ENCODE results near the gene BRS3. TPM values are rescaled to one million over a fixed set of nuclear protein-coding genes. Genes with fewer than 3 reads are reported as not detected.

BRS3 gene
- total and polyA plus RNA-seq, 10 of the 15 experiments (the other 5 are each of a cell fraction or from before 2014, with no cell fraction given), result not detected

GRCh38 chrX:136491832-136492231, 4.1 kb downstream of the BRS3 start:
- POLR2A ChIA-PET, result interaction anchor here (0.7 kb wide), 1 partner anchor 1779 kb away, joined by 3 read pairs; no protein-coding TSS in a partner anchor
- H3K79me2 ChIP-seq (ENCODE audit: control insufficient read depth, insufficient read depth, low read length), result no peaks in the 10 kb centered on the region
- no peaks in the 10 kb centered on the region for H3K9me3 ChIP-seq (replicated peaks; ENCODE audit: control insufficient read depth, insufficient read depth, low read length)
- SMC1A ChIA-PET (ENCODE audit: uncharacterized antibody, unreplicated experiment), result interaction anchor here (0.6 to 1.0 kb wide), 3 partner anchors 93 to 1815 kb away, joined by 3 to 4 read pairs (median 3); no protein-coding TSS in a partner anchor
- no peak overlapping the region for H2AFZ ChIP-seq (ENCODE audit: control insufficient read depth, low read depth, low read length)
- RAD21 ChIA-PET (ENCODE audit: unreplicated experiment), result no interaction called here
- CTCF ChIA-PET, result interaction anchor here (0.9 to 1.3 kb wide), 2 partner anchors 11 to 221 kb away, joined by 6 read pairs; no protein-coding TSS in a partner anchor
- H3K27me3 ChIP-seq (replicated peaks in 1 of 2; ENCODE audit: control insufficient read depth in 2 of 2, insufficient read depth in 2 of 2, low read length in 1 of 2), result no peaks in the 10 kb centered on the region; a peak in 2 of 4 replicates
- in situ Hi-C loops (cut with MboI), result loop anchor here (10.0 kb wide), 1 partner anchor 203 kb away; no protein-coding TSS in a partner anchor
- FAIRE-seq (no peak), DNase-seq (ENCODE audit: low read depth, low spot score) (no peak), ATAC-seq (no peak)
- no peaks in the 10 kb centered on the region for H3K36me3 ChIP-seq (ENCODE audit: control insufficient read depth in 2 of 2, insufficient read depth in 2 of 2, low read length in 1 of 2)
- H3K4me1 ChIP-seq (ENCODE audit: control insufficient read depth, insufficient read depth, low read length), result no peaks in the 10 kb centered on the region
- no peak for TF ChIP-seq KDM1A (IDR thresholded peaks at IDR 0.05; ENCODE audit: borderline replicate concordance)
- TF ChIP-seq RELA (IDR thresholded peaks at IDR 0.05; ENCODE audit: borderline replicate concordance, partially characterized antibody), result no peak
- no peak for TF ChIP-seq SMC3 (IDR thresholded peaks at IDR 0.05; ENCODE audit: borderline replicate concordance, low read length)
- TF ChIP-seq, protein P1, sequence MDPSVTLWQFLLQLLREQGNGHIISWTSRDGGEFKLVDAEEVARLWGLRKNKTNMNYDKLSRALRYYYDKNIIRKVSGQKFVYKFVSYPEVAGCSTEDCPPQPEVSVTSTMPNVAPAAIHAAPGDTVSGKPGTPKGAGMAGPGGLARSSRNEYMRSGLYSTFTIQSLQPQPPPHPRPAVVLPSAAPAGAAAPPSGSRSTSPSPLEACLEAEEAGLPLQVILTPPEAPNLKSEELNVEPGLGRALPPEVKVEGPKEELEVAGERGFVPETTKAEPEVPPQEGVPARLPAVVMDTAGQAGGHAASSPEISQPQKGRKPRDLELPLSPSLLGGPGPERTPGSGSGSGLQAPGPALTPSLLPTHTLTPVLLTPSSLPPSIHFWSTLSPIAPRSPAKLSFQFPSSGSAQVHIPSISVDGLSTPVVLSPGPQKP (IDR thresholded peaks at IDR 0.05; ENCODE audit: low read depth, low read length), result no peak
- TF ChIP-seq TCF3 (IDR thresholded peaks at IDR 0.05; ENCODE audit: borderline replicate concordance, insufficient read depth, low read depth, low read length), result no peak
- TF ChIP-seq, protein P2, sequence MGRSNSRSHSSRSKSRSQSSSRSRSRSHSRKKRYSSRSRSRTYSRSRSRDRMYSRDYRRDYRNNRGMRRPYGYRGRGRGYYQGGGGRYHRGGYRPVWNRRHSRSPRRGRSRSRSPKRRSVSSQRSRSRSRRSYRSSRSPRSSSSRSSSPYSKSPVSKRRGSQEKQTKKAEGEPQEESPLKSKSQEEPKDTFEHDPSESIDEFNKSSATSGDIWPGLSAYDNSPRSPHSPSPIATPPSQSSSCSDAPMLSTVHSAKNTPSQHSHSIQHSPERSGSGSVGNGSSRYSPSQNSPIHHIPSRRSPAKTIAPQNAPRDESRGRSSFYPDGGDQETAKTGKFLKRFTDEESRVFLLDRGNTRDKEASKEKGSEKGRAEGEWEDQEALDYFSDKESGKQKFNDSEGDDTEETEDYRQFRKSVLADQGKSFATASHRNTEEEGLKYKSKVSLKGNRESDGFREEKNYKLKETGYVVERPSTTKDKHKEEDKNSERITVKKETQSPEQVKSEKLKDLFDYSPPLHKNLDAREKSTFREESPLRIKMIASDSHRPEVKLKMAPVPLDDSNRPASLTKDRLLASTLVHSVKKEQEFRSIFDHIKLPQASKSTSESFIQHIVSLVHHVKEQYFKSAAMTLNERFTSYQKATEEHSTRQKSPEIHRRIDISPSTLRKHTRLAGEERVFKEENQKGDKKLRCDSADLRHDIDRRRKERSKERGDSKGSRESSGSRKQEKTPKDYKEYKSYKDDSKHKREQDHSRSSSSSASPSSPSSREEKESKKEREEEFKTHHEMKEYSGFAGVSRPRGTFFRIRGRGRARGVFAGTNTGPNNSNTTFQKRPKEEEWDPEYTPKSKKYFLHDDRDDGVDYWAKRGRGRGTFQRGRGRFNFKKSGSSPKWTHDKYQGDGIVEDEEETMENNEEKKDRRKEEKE (IDR thresholded peaks at IDR 0.05), result no peak
- no TSS peak for BruUV-seq (replicated peaks)
- no peaks in the 10 kb centered on the region for H4K20me1 ChIP-seq (ENCODE audit: control insufficient read depth, insufficient read depth)
- H3K4me2 ChIP-seq (ENCODE audit: control insufficient read depth, insufficient read depth), result no peak overlapping the region
- H3K27ac ChIP-seq (ENCODE audit: control insufficient read depth, insufficient read depth), result no peak overlapping the region
- 63% methylated on average over 6 of the region's 6 CpGs for WGBS (ENCODE audit: insufficient coverage, insufficient replicate concordance, low lambda C conversion rate, missing lambda C conversion rate)
- no peak overlapping the region for H3K9ac ChIP-seq (ENCODE audit: control insufficient read depth, insufficient read depth, low read length)
- intact Hi-C loops (cut with micrococcal nuclease; ENCODE audit: unreplicated experiment), result no loop called here
- no peak overlapping the region for H3K4me3 ChIP-seq

All from GM12878 (cell line).